ENCODE measurements around the gene CCL4L2.
"Not testable (repeated sequence)": the region's sequence is repeated elsewhere in the genome, so short reads cannot be mapped to it uniquely, and the experiment has no call there.

Gene CCL4L2

GRCh38 chr17:36194832-36195433, 15.9 kb upstream of the CCL4L2 start:
- H3K27me3 ChIP-seq (ENCODE audit: insufficient read depth, low read length, poor library complexity); H3K79me2 ChIP-seq (ENCODE audit: control insufficient read depth, insufficient read depth, low read length); H2BK15ac ChIP-seq (replicated peaks; ENCODE audit: low read depth); H2BK120ac ChIP-seq (ENCODE audit: low read depth, low read length); H3K9ac ChIP-seq (ENCODE audit: low read length); H3K4me1 ChIP-seq (ENCODE audit: control insufficient read depth, low read depth, low read length); H3K79me1 ChIP-seq (ENCODE audit: low read length); H3K4me2 ChIP-seq (ENCODE audit: low read length); DNase-seq; H2AK5ac ChIP-seq (ENCODE audit: low read length); H2BK5ac ChIP-seq (ENCODE audit: low read length); H3K4ac ChIP-seq (ENCODE audit: low read depth, low read length); H3K27ac ChIP-seq (ENCODE audit: low read depth, low read length); H3K36me3 ChIP-seq (ENCODE audit: control insufficient read depth, insufficient read depth, low read length); H3K4me3 ChIP-seq (ENCODE audit: low read length); H4K5ac ChIP-seq (ENCODE audit: low read length); H4K8ac ChIP-seq (ENCODE audit: low read depth, low read length); H3K23ac ChIP-seq (ENCODE audit: low read length); H3K18ac ChIP-seq (ENCODE audit: low read length): not testable (repeated sequence)
- peak overlapping the region; percentile 18 for H3K56ac ChIP-seq (ENCODE audit: low read length)
- WGBS (ENCODE audit: extremely low coverage, insufficient coverage, low lambda C conversion rate) = no CpG with 5 or more reads among the region's 10 CpGs

DNA sequence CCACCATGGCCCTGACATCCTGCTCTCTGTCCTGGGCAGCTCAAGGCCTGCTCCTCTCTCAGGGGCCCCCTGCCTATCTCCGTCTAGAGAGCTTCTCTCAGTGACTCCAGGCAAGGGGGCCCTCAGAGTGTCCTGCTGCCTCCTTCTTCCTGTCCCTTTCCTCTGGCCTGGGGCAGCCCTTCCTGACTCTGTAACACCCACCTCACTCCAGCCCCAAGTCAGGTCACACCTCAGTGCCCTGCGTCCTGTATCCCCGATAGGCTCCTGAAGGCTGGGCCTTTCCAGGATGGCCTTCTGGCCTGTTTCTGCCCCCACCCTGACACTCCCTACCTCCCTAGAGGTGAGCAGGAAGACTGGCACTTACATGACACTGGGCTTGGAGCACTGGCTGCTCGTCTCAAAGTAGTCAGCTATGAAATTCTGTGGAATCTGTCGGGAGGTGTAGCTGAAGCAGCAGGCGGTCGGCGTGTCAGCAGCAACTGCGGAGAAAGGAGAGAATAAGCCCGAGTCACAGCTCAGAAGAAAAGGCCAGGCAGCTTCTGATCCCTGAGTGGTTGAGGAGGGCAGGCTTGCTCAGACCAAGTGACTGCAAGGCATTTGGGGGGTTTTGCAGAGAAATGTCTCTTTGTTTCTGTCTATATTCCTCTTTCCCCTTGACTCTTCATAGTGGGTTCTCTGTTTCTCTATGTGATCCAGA, 15.3 kb upstream of the CCL4L2 start:
- Histone ChIP-seq H3K79me1 (ENCODE audit: low read length) (no peaks in the 10 kb centered on the region), H3K27me3 (ENCODE audit: insufficient read depth, low read length, poor library complexity) (no peaks in the 10 kb centered on the region), H3K79me2 (ENCODE audit: control insufficient read depth, insufficient read depth, low read length) (no peaks in the 10 kb centered on the region), H3K4ac (ENCODE audit: low read depth, low read length) (no peak overlapping the region), H3K18ac (ENCODE audit: low read length) (no peak overlapping the region), H3K9ac (ENCODE audit: low read length) (no peak overlapping the region), H3K4me2 (ENCODE audit: low read length) (no peak overlapping the region), H3K36me3 (ENCODE audit: control insufficient read depth, insufficient read depth, low read length) (no peaks in the 10 kb centered on the region), H3K27ac (ENCODE audit: low read depth, low read length) (no peak overlapping the region), H3K56ac (ENCODE audit: low read length) (peak overlapping the region; percentile 39), H2BK15ac (replicated peaks; ENCODE audit: low read depth) (no peak overlapping the region), H4K8ac (ENCODE audit: low read depth, low read length) (no peak overlapping the region), H3K4me1 (ENCODE audit: control insufficient read depth, low read depth, low read length) (peaks cover 8% of the 10 kb centered on the region), H3K23ac (ENCODE audit: low read length) (no peak overlapping the region), H3K4me3 (ENCODE audit: low read length) (no peak overlapping the region), H4K5ac (ENCODE audit: low read length) (no peak overlapping the region), H2AK5ac (ENCODE audit: low read length) (no peak overlapping the region), H2BK5ac (ENCODE audit: low read length) (no peak overlapping the region), H2BK120ac (ENCODE audit: low read depth, low read length) (no peak overlapping the region)
- no CpG with 5 or more reads among the region's 10 CpGs for WGBS (ENCODE audit: extremely low coverage, insufficient coverage, low lambda C conversion rate)
- peak; percentile 77 for DNase-seq

DNA sequence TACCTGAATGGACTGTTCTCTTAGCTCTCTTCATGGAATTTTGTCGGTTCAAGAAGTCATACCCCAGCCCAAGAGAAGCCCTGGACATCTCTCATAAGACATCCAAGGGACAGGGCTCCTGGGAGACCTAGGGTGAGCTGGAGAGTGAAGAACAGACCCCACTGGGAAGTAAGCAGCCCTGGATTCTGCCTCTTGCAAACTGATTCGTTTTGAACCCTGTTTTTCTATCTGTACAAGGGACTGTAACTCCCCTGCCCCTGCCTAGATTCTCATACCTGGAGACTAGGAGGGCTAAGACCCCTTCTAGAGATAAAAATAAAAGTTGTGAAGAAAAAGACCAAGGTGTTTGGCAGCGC, 14.8 kb upstream of the CCL4L2 start:
- no peaks in the 10 kb centered on the region for H3K36me3 ChIP-seq (ENCODE audit: control insufficient read depth, insufficient read depth, low read length)
- H3K4ac ChIP-seq (ENCODE audit: low read depth, low read length) = no peak overlapping the region
- no peak overlapping the region for H3K18ac ChIP-seq (ENCODE audit: low read length)
- H3K4me1 ChIP-seq (ENCODE audit: control insufficient read depth, low read depth, low read length) = peaks cover 8% of the 10 kb centered on the region
- H2BK15ac ChIP-seq (replicated peaks; ENCODE audit: low read depth) = no peak overlapping the region
- no peak overlapping the region for H3K27ac ChIP-seq (ENCODE audit: low read depth, low read length)
- no peak overlapping the region for H4K5ac ChIP-seq (ENCODE audit: low read length)
- H2BK120ac ChIP-seq (ENCODE audit: low read depth, low read length) = no peak overlapping the region
- no peak overlapping the region for H3K4me2 ChIP-seq (ENCODE audit: low read length)
- no peaks in the 10 kb centered on the region for H3K79me1 ChIP-seq (ENCODE audit: low read length)
- H3K4me3 ChIP-seq (ENCODE audit: low read length) = no peak overlapping the region
- no peak overlapping the region for H2BK5ac ChIP-seq (ENCODE audit: low read length)
- no peaks in the 10 kb centered on the region for H3K79me2 ChIP-seq (ENCODE audit: control insufficient read depth, insufficient read depth, low read length)
- H3K23ac ChIP-seq (ENCODE audit: low read length) = no peak overlapping the region
- no peak overlapping the region for H2AK5ac ChIP-seq (ENCODE audit: low read length)
- no CpG with 5 or more reads among the region's 3 CpGs for WGBS (ENCODE audit: extremely low coverage, insufficient coverage, low lambda C conversion rate)
- H3K56ac ChIP-seq (ENCODE audit: low read length) = no peak overlapping the region
- H3K9ac ChIP-seq (ENCODE audit: low read length) = no peak overlapping the region
- H4K8ac ChIP-seq (ENCODE audit: low read depth, low read length) = no peak overlapping the region
- no peak for DNase-seq
- no peaks in the 10 kb centered on the region for H3K27me3 ChIP-seq (ENCODE audit: insufficient read depth, low read length, poor library complexity)

DNA sequence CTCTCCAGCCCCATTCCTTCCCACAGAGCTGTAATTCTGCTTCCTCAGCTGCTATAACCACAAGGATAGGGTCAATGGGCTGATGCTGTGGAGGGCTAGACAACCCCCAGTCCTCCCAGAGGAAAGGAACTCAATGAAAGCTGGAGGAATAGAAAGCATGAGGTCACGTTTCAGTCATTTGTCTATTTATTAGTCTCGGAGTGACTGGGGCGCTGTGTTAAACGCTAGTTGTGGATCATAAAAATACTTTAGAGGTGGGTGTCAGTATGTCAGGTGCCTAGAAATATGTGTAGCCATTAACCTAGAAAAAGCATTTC, 13.5 kb upstream of the CCL4L2 start:
- Histone ChIP-seq H3K56ac (ENCODE audit: low read length) (no peak overlapping the region), H3K9ac (ENCODE audit: low read length) (no peak overlapping the region), H3K18ac (ENCODE audit: low read length) (no peak overlapping the region), H3K36me3 (ENCODE audit: control insufficient read depth, insufficient read depth, low read length) (no peaks in the 10 kb centered on the region), H4K5ac (ENCODE audit: low read length) (no peak overlapping the region), H3K4me3 (ENCODE audit: low read length) (no peak overlapping the region), H3K4me1 (ENCODE audit: control insufficient read depth, low read depth, low read length) (peaks cover 8% of the 10 kb centered on the region), H2AK5ac (ENCODE audit: low read length) (no peak overlapping the region), H3K4ac (ENCODE audit: low read depth, low read length) (no peak overlapping the region), H3K27me3 (ENCODE audit: insufficient read depth, low read length, poor library complexity) (no peaks in the 10 kb centered on the region), H2BK15ac (replicated peaks; ENCODE audit: low read depth) (no peak overlapping the region), H3K79me1 (ENCODE audit: low read length) (no peaks in the 10 kb centered on the region), H2BK120ac (ENCODE audit: low read depth, low read length) (no peak overlapping the region), H4K8ac (ENCODE audit: low read depth, low read length) (no peak overlapping the region), H3K23ac (ENCODE audit: low read length) (no peak overlapping the region), H3K79me2 (ENCODE audit: control insufficient read depth, insufficient read depth, low read length) (no peaks in the 10 kb centered on the region), H3K27ac (ENCODE audit: low read depth, low read length) (no peak overlapping the region), H2BK5ac (ENCODE audit: low read length) (no peak overlapping the region), H3K4me2 (ENCODE audit: low read length) (no peak overlapping the region)
- WGBS (ENCODE audit: extremely low coverage, insufficient coverage, low lambda C conversion rate) = no CpG with 5 or more reads among the region's 4 CpGs
- no peak for DNase-seq

- Histone ChIP-seq H3K56ac (ENCODE audit: low read length) (no peak overlapping the region), H3K36me3 (ENCODE audit: control insufficient read depth, insufficient read depth, low read length) (no peaks in the 10 kb centered on the region), H3K27ac (ENCODE audit: low read depth, low read length) (no peak overlapping the region), H3K79me1 (ENCODE audit: low read length) (no peaks in the 10 kb centered on the region), H2AK5ac (ENCODE audit: low read length) (no peak overlapping the region), H3K4ac (ENCODE audit: low read depth, low read length) (no peak overlapping the region), H4K8ac (ENCODE audit: low read depth, low read length) (no peak overlapping the region), H3K4me3 (ENCODE audit: low read length) (no peak overlapping the region), H2BK5ac (ENCODE audit: low read length) (no peak overlapping the region), H4K5ac (ENCODE audit: low read length) (no peak overlapping the region), H3K4me2 (ENCODE audit: low read length) (no peak overlapping the region), H3K9ac (ENCODE audit: low read length) (no peak overlapping the region), H3K79me2 (ENCODE audit: control insufficient read depth, insufficient read depth, low read length) (no peaks in the 10 kb centered on the region), H3K4me1 (ENCODE audit: control insufficient read depth, low read depth, low read length) (peaks cover 8% of the 10 kb centered on the region), H3K27me3 (ENCODE audit: insufficient read depth, low read length, poor library complexity) (no peaks in the 10 kb centered on the region), H3K18ac (ENCODE audit: low read length) (no peak overlapping the region), H3K23ac (ENCODE audit: low read length) (no peak overlapping the region), H2BK120ac (ENCODE audit: low read depth, low read length) (no peak overlapping the region), H2BK15ac (replicated peaks; ENCODE audit: low read depth) (no peak overlapping the region)
- peak; percentile 10 for DNase-seq
- no CpG with 5 or more reads among the region's 7 CpGs for WGBS (ENCODE audit: extremely low coverage, insufficient coverage, low lambda C conversion rate)
Observed at GRCh38 chr17:36198831-36199465, 11.9 kb upstream of the CCL4L2 start.

Data from mesendoderm (in vitro differentiated cells).